ENCODE data around the gene YDJC. TPM values are rescaled to one million over a fixed set of nuclear protein-coding genes. Genes with fewer than 3 reads are reported as not detected.
A peak's percentile ranks its signal among the peaks of the same experiment; 100 is the strongest.

The YDJC gene
- total and polyA plus RNA-seq, 12 donors = 2.5 to 36.2 (median 19.5) TPM

DNA sequence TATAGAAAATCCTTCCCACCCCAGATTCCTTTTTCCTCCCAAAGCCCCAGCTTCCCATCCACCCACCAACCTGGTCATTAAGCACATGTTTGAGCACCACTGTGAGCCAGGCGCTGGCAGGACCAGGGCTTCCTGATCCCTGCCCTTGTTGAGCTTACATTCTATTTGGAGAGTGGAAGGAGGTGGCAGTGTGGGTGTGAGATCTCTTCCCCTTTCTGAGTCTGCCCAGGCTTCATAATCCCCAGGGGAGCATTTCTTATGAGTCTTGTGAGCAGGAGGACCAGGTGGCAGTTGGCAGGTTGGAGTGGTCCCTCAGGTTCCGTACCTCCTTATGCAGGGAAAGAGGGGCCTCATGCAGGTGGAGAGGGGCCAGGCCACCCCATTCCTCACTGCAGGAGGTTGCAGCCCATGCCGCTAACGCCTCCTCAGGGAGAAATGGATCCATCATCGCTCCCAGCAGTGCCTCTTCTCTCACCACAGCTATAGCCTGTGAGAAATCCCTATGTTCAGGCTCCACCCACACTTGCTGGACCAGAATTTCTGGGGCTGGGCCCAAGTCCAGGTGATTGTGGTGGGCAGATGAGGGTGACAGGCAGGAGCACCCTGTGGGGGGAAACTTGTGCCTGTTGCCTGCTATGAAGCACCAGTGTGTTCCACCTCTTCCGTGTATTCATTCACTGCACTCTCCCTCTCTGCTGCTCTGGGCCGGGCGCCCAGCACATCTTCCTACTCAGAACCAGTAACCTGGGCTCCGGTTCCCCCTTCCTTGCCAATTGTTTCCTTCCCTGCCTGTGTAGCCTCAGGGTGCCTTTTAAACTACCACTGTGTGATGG, 38.8 kb downstream of the YDJC start:
- no peak for DNase-seq
- TF ChIP-seq, protein P1, sequence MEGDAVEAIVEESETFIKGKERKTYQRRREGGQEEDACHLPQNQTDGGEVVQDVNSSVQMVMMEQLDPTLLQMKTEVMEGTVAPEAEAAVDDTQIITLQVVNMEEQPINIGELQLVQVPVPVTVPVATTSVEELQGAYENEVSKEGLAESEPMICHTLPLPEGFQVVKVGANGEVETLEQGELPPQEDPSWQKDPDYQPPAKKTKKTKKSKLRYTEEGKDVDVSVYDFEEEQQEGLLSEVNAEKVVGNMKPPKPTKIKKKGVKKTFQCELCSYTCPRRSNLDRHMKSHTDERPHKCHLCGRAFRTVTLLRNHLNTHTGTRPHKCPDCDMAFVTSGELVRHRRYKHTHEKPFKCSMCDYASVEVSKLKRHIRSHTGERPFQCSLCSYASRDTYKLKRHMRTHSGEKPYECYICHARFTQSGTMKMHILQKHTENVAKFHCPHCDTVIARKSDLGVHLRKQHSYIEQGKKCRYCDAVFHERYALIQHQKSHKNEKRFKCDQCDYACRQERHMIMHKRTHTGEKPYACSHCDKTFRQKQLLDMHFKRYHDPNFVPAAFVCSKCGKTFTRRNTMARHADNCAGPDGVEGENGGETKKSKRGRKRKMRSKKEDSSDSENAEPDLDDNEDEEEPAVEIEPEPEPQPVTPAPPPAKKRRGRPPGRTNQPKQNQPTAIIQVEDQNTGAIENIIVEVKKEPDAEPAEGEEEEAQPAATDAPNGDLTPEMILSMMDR (IDR thresholded peaks at IDR 0.05) = no peak
- TF ChIP-seq POLR2A (IDR thresholded peaks at IDR 0.05) = no peak
- H3K4me3 ChIP-seq = no peak overlapping the region
- H3K27me3 ChIP-seq = no peaks in the 10 kb centered on the region
- peaks cover 10 to 38% of the 10 kb centered on the region in 2 donors for H3K4me1 ChIP-seq (replicated peaks in 1 of 2)
- H3K36me3 ChIP-seq (replicated peaks in 1 of 2) = peaks cover 0 to 32% of the 10 kb centered on the region in 2 donors
- intact Hi-C loops (cut with DNase I) = no loop called here
- no peak overlapping the region for H3K27ac ChIP-seq
- WGBS, 4 donors = 82 to 90% (median 85%) methylated on average over 8 to 9 of the region's 9 CpGs
- no peaks in the 10 kb centered on the region for H3K9me3 ChIP-seq (replicated peaks in 1 of 3)

DNA sequence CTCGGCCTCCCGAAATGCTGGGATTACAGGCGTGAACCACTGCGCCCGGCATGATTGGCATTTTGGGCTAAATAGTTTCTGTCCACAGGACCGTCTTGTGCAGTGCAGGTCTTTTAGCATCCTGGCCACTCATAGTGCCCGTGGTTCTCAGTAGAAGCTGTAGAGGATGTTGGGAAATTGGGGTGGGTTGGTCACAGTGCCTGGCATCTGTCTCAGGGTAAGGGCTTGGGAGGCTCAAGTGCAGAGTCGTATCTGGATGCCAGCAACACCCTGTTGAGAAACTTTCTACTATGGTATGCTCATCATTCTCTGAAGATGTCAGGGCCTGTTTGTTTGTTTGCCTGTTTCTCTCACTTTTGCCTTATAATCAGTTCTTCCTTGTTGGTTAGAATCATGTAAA, 40.4 kb downstream of the YDJC start:
- peaks cover 10 to 38% of the 10 kb centered on the region in 2 donors for H3K4me1 ChIP-seq (replicated peaks in 1 of 2)
- no peaks in the 10 kb centered on the region for H3K27me3 ChIP-seq
- no peak for TF ChIP-seq POLR2A (IDR thresholded peaks at IDR 0.05)
- WGBS, 4 donors = 88 to 96% (median 91%) methylated on average over 8 of the region's 8 CpGs
- H3K9me3 ChIP-seq (replicated peaks in 1 of 3) = no peaks in the 10 kb centered on the region
- H3K4me3 ChIP-seq = no peak overlapping the region
- no peak for DNase-seq
- peaks cover 0 to 17% of the 10 kb centered on the region in 2 donors for H3K36me3 ChIP-seq (replicated peaks in 1 of 2)
- no peak overlapping the region for H3K27ac ChIP-seq
- intact Hi-C loops (cut with DNase I) = no loop called here

DNA sequence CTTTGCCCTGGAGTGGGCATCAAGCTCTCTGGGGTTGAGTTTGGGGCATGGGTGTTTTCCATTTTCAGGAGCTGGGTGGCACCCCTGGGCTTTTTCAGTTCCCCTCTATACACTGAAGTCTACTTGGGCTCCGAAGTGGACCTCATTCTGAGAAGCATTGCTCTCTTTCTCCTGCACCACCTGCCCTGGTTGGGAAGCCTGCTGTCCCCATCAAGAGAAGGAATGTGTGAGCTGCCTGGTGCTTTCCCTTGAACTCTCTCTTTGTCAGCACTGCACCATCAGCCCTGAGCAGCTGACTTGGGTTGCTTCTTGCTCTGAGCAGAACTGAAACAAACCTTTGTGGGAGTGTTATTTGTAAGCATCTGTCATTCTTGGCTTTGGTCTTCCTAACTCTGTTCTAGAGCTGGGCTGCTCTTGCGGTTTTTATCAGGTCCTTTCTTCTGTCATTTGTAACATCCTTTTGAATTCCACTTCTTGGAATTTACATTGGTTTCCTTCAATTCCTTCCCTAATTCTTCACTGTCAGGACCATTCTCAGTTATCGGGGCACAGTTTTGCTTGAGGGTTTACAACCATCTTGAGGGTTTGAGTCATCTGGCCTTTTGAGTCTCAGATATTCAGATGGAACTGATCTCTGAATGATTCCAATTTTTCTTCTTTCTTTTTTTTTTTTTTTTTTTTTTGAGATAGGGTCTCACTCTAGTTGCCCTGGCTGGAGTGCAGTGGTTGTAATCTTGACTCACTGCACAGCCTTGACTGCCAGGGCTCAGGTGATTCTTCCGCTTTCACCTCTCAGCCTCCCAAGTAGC, 41.8 kb downstream of the YDJC start:
- Histone ChIP-seq H3K4me3 (no peak overlapping the region), H3K36me3 (replicated peaks in 1 of 2) (peaks cover 0 to 3% of the 10 kb centered on the region in 2 donors), H3K27me3 (no peaks in the 10 kb centered on the region), H3K9me3 (replicated peaks in 1 of 3) (no peaks in the 10 kb centered on the region), H3K4me1 (replicated peaks in 1 of 2) (peaks cover 10 to 37% of the 10 kb centered on the region in 2 donors), H3K27ac (no peak overlapping the region)
- TF ChIP-seq, protein P1 (IDR thresholded peaks at IDR 0.05) = no peak
- TF ChIP-seq POLR2A (IDR thresholded peaks at IDR 0.05) = no peak
- intact Hi-C loops (cut with DNase I) = no loop called here
- peak in 1 of 7 donors; percentile 20 for DNase-seq
- WGBS, 4 donors = 59 to 70% (median 64%) methylated on average over 4 of the region's 4 CpGs

DNA sequence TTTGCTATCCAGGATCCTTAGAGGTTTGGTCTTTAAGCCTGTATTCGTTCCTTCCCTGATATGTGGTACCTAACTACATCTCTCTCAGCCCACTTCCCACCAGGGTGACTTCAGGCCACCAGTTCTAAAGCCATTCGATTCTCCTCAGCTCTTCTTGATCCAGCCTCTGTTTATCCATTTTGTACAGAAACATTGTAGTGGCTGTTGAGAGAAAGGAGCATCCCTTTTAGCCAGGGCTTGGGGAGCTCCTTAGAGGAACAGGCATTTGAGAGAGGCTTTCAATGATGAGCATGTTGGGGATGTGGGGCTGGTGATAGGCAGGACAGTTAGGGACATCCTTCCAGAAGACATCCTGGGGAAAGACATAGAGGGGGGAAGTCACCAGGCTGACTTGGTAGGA, 44.4 kb downstream of the YDJC start:
- no peak for DNase-seq
- Histone ChIP-seq H3K36me3 (replicated peaks in 1 of 2) (no peaks in the 10 kb centered on the region), H3K4me1 (replicated peaks in 1 of 2) (peaks cover 3 to 24% of the 10 kb centered on the region in 2 donors), H3K27me3 (no peaks in the 10 kb centered on the region), H3K4me3 (no peak overlapping the region), H3K9me3 (replicated peaks in 1 of 3) (no peaks in the 10 kb centered on the region), H3K27ac (no peak overlapping the region)
- TF ChIP-seq POLR2A (IDR thresholded peaks at IDR 0.05) = no peak
- TF ChIP-seq, protein P1 (IDR thresholded peaks at IDR 0.05) = no peak
- 74 to 89% (median 80%) methylated on average over 2 of the region's 2 CpGs for WGBS, 4 donors
- intact Hi-C loops (cut with DNase I) = no loop called here
